Stomach (tissue), 4 donors: ENCODE results near the gene FBN2.

Source experiments
- CTCF ChIP-seq, 7 experiments: fragments of 450-650 bp in 4 of 7; fragments of 200-600 bp in 3 of 7; sonication (generic) in 3 of 7; IDR thresholded peaks; one replicate each; pipeline ENCODE4 v1.5.1; 2016 to 2019; ENCODE audit warnings: antibody characterized with exemption in 7 of 7, control low read depth in 2 of 7, mild to moderate bottlenecking in 1 of 7
- POLR2A ChIP-seq, 4 donors: fragments of 450-650 bp; IDR thresholded peaks; one replicate each; pipeline ENCODE4 v1.6.1; 2016; ENCODE audit warnings: antibody characterized with exemption in 4 of 4, control low read depth in 2 of 4, mild to moderate bottlenecking in 1 of 4, moderate library complexity in 1 of 4

- TF ChIP-seq CTCF (IDR thresholded peaks at IDR 0.05): no peak
- no peak for TF ChIP-seq POLR2A (IDR thresholded peaks at IDR 0.05)
Observed at GRCh38 chr5:128532127-128532526, 5.9 kb downstream of the FBN2 start.
